Activated naive CD4-positive, alpha-beta T cell treated with anti-CD3 and anti-CD28 coated beads for 36 hours (primary cell): ENCODE measurements around the gene C11orf68. TPM values are rescaled to one million over a fixed set of nuclear protein-coding genes. Genes with fewer than 3 reads are reported as not detected.

Source experiments
- total RNA-seq, 2 experiments: library from RNA; stranded (reverse); gene quantifications; one replicate each; pipeline ENCODE4 v1.2.3, GENCODE V29; 2021

Gene C11orf68
- total RNA-seq, 2 experiments from 2014 or later: 20.0 to 21.9 TPM

Other genes starting within 250 kb of the C11orf68 start
- 10 to 100 TPM; 60.1 to 67.1 TPM for gene KAT5, start 206.8 kb downstream of the C11orf68 start, total RNA-seq
- 10 to 100 TPM; 95.6 to 97.8 TPM for gene RNASEH2C, start 198.3 kb downstream of the C11orf68 start, total RNA-seq
- 1 to 10 TPM; 6.2 to 6.3 TPM for gene AP5B1, start 138.1 kb downstream of the C11orf68 start, total RNA-seq
- gene OVOL1, start 132.0 kb downstream of the C11orf68 start, total RNA-seq: not detected
- gene SNX32, start 85.1 kb downstream of the C11orf68 start, total RNA-seq: 1 to 10 TPM; 1.5 to 2.0 TPM
- gene CFL1, start 60.9 kb downstream of the C11orf68 start, total RNA-seq: 1,000 to 10,000 TPM; 1,043 to 1,085 TPM
- 10 to 100 TPM; 51.4 to 54.7 TPM for gene MUS81, start 58.6 kb downstream of the C11orf68 start, total RNA-seq
- 10 to 100 TPM; 10.1 to 11.5 TPM for gene EFEMP2, start 46.3 kb downstream of the C11orf68 start, total RNA-seq
- gene CTSW, start 39.2 kb downstream of the C11orf68 start, total RNA-seq: under 1 TPM; 0.91 to 0.95 TPM
- 10 to 100 TPM; 83.1 to 86.6 TPM for gene FIBP, start 30.6 kb downstream of the C11orf68 start, total RNA-seq
- gene CCDC85B, start 28.4 kb downstream of the C11orf68 start, total RNA-seq: 10 to 100 TPM; 27.6 to 29.0 TPM
- 1 to 10 TPM; 8.2 TPM for gene FOSL1, start 18.7 kb downstream of the C11orf68 start, total RNA-seq
- gene DRAP1, start 364 bp upstream of the C11orf68 start, total RNA-seq: 100 to 1,000 TPM; 117 to 134 TPM
- not detected for gene TSGA10IP, start 26.4 kb upstream of the C11orf68 start, total RNA-seq
- 10 to 100 TPM; 50.1 to 59.9 TPM for gene SART1, start 42.7 kb upstream of the C11orf68 start, total RNA-seq
- gene EIF1AD, start 83.1 kb upstream of the C11orf68 start, total RNA-seq: 10 to 100 TPM; 31.2 to 31.7 TPM
- 100 to 1,000 TPM; 347 to 369 TPM for gene BANF1, start 83.4 kb upstream of the C11orf68 start, total RNA-seq
- not detected for gene CST6, start 92.9 kb upstream of the C11orf68 start, total RNA-seq
- not detected for gene CATSPER1, start 107.4 kb upstream of the C11orf68 start, total RNA-seq
- gene GAL3ST3, start 130.1 kb upstream of the C11orf68 start, total RNA-seq: under 1 TPM in 1 of 2 experiments, not detected in 1; 0.17 TPM
- gene SF3B2, start 133.3 kb upstream of the C11orf68 start, total RNA-seq: 100 to 1,000 TPM; 319 to 321 TPM
- gene PACS1, start 151.2 kb upstream of the C11orf68 start, total RNA-seq: 10 to 100 TPM; 77.8 to 80.7 TPM